Endothelial cell of umbilical vein (primary cell): ENCODE results near the gene NUDT14. TPM values are rescaled to one million over a fixed set of nuclear protein-coding genes. Genes with fewer than 3 reads are reported as not detected.

ENCODE experiments used
- BruUV-seq: library from RNA; stranded (reverse); fragments of 400-500 nt; replicated peaks from 2 replicates; lab custom pipeline; 2021; lab: Mats Ljungman, UMichigan
- CTCF ChIA-PET: fragments of 300-600, 350-600 bp; sonication (Branson Sonifier 250); formaldehyde crosslinking; loops from one replicate; lab custom pipeline; 2021; ENCODE audit warnings: antibody characterized with exemption, inconsistent platforms; lab: Charles Lee
- POLR2A ChIA-PET: fragments of 300-600, 350-600 bp; sonication (Branson Sonifier 250); formaldehyde crosslinking; loops from one replicate; lab custom pipeline; 2021; ENCODE audit warnings: antibody characterized with exemption, inconsistent platforms; lab: Charles Lee
- DNase-seq: peaks from one replicate; pipeline ENCODE4 v3.0.0-alpha.2; 2011; ENCODE audit warnings: low read depth, low spot score
- FAIRE-seq: peaks from 2 replicates; lab custom pipeline; 2011; peaks lifted over from hg19 to GRCh38; lab: Jason Lieb, UNC
- H2AFZ ChIP-seq: 2 replicates; pipeline ENCODE4 v1.6.0; 2012; ENCODE audit warnings: low read depth, low read length, control low read depth, inconsistent platforms
- H3K27ac ChIP-seq: 2 replicates; pipeline ENCODE4 v1.5.1; 2011; ENCODE audit warnings: low read depth, mild to moderate bottlenecking, control low read depth, low read length, moderate library complexity; ENCODE audit not compliant: insufficient read depth
- H3K27me3 ChIP-seq, 2 experiments: 2 replicates each; pipeline versions ENCODE4 v1.6.0 to v1.6.1; 2011; ENCODE audit warnings: low read length in 2 of 2, mixed read lengths in 1 of 2; ENCODE audit not compliant: control insufficient read depth in 2 of 2, insufficient read depth in 2 of 2
- H3K36me3 ChIP-seq, 2 experiments: 2 replicates in 1 of 2; 3 replicates in 1 of 2; pipeline ENCODE4 v1.5.1; 2011; ENCODE audit warnings: low read length in 2 of 2, mild to moderate bottlenecking in 1 of 2, moderate library complexity in 1 of 2; ENCODE audit not compliant: control insufficient read depth in 2 of 2, insufficient read depth in 2 of 2; ENCODE audit errors: extremely low read depth in 1 of 2
- H3K4me1 ChIP-seq: 3 replicates; pipeline ENCODE4 v1.5.1; 2011; ENCODE audit warnings: mild to moderate bottlenecking, low read length; ENCODE audit not compliant: control insufficient read depth, insufficient read depth; ENCODE audit errors: extremely low read depth
- H3K4me2 ChIP-seq: 2 replicates; pipeline ENCODE4 v1.6.1; 2011; ENCODE audit warnings: low read length, control low read depth, mixed read lengths; ENCODE audit not compliant: insufficient read depth
- H3K4me3 ChIP-seq, 3 experiments: fragments of 200-600 bp in 1 of 3; sonication (generic), shearing (Covaris generic) in 1 of 3; replicated peaks in 1 of 3; 2 replicates each; pipeline ENCODE4 v1.5.1; 2011 to 2016; ENCODE audit warnings: control low read depth in 3 of 3, low read length in 3 of 3, mild to moderate bottlenecking in 2 of 3, inconsistent platforms in 1 of 3, low read depth in 1 of 3, moderate library complexity in 1 of 3; ENCODE audit not compliant: insufficient read depth in 1 of 3
- H3K79me2 ChIP-seq: 2 replicates; pipeline ENCODE4 v1.6.0; 2012; ENCODE audit warnings: low read length, inconsistent platforms; ENCODE audit not compliant: control insufficient read depth, insufficient read depth
- H3K9ac ChIP-seq: replicated peaks from 2 replicates; pipeline ENCODE3; 2011; ENCODE audit warnings: low read length, control low read depth; ENCODE audit not compliant: insufficient read depth; ENCODE audit errors: extremely low read depth
- H3K9me1 ChIP-seq: replicated peaks from 3 replicates; pipeline ENCODE4 v1.6.0; 2011; ENCODE audit warnings: mild to moderate bottlenecking, low read length; ENCODE audit not compliant: control insufficient read depth, insufficient read depth; ENCODE audit errors: extremely low read depth
- H3K9me3 ChIP-seq: replicated peaks from 2 replicates; pipeline ENCODE4 v1.5.1; 2012; ENCODE audit warnings: low read length, inconsistent platforms; ENCODE audit not compliant: control insufficient read depth, insufficient read depth
- H4K20me1 ChIP-seq: replicated peaks from 2 replicates; pipeline ENCODE3; 2011; ENCODE audit warnings: mild to moderate bottlenecking, low read length; ENCODE audit not compliant: control insufficient read depth, insufficient read depth; ENCODE audit errors: extremely low read depth
- EZH2 ChIP-seq: IDR thresholded peaks from 2 replicates; pipeline ENCODE4 v1.6.1; 2012; ENCODE audit warnings: borderline replicate concordance, low read depth, mild to moderate bottlenecking, moderate library complexity, low read length, inconsistent platforms; ENCODE audit not compliant: severe bottlenecking
- FOS ChIP-seq: IDR thresholded peaks from 2 replicates; pipeline ENCODE4 v1.6.1; 2011; ENCODE audit warnings: mild to moderate bottlenecking, low read length, moderate library complexity, borderline replicate concordance; ENCODE audit not compliant: insufficient read depth
- GATA2 ChIP-seq: IDR thresholded peaks from 2 replicates; pipeline ENCODE4 v1.7.0; 2011; ENCODE audit warnings: low read depth, mild to moderate bottlenecking, moderate library complexity, mixed read lengths, low read length; ENCODE audit not compliant: insufficient read length, insufficient read depth
- JUN ChIP-seq: IDR thresholded peaks from 2 replicates; pipeline ENCODE4 v1.6.1; 2011; ENCODE audit warnings: borderline replicate concordance, low read depth; ENCODE audit not compliant: insufficient read length, insufficient read depth
- MYC ChIP-seq: IDR thresholded peaks from one replicate; pipeline ENCODE4 v1.6.1; 2011; ENCODE audit warnings: mild to moderate bottlenecking, low read depth, low read length
- POLR2A ChIP-seq: IDR thresholded peaks from 2 replicates; pipeline ENCODE4 v1.6.1; 2012; ENCODE audit warnings: low read depth, mild to moderate bottlenecking, control low read depth, low read length
- POLR2AphosphoS5 ChIP-seq: IDR thresholded peaks from 2 replicates; pipeline ENCODE4 v1.6.1; 2012; ENCODE audit warnings: low read depth, mild to moderate bottlenecking, control low read depth, low read length, moderate library complexity; ENCODE audit not compliant: insufficient read depth
- dilution Hi-C: fragments of 300-500 bp; cut with MboI; formaldehyde crosslinking; loops from one replicate; pipeline ENCODE4 v1.15.0; 2019; ENCODE audit warnings: low sequenced_read_pairs; ENCODE audit not compliant: extremely low pct_ligation_motif_present
- intact Hi-C: fragments of 100-400 bp; cut with micrococcal nuclease; formaldehyde crosslinking; loops from one replicate; pipeline ENCODE4 v1.10.0; 2022
- polyA plus RNA-seq, 4 experiments: library from polyadenylated mRNA; depleted of rRNA in 3 of 4; stranded (reverse) in 3 of 4; unstranded in 1 of 4; fragments of >200 nt; gene quantifications; 2 replicates each; pipeline versions ENCODE4 v1.2.1 to v1.2.3, GENCODE V29; 2011 to 2012; ENCODE audit warnings: missing spikeins in 1 of 4
- total RNA-seq: library from RNA; stranded (reverse); gene quantifications from 2 replicates; pipeline ENCODE4 v1.2.3, GENCODE V29; 2021
- TF ChIP-seq, protein P1 (sequence below): IDR thresholded peaks from 2 replicates; pipeline ENCODE4 v1.6.1; 2011; ENCODE audit not compliant: insufficient read depth, insufficient read length
- TF ChIP-seq, protein P2 (sequence below), 2 donors: IDR thresholded peaks; 1 replicate in 1 of 2; 2 replicates in 1 of 2; pipeline ENCODE4 v1.5.1; 2011; ENCODE audit warnings: low read length in 2 of 2, mild to moderate bottlenecking in 2 of 2, moderate library complexity in 2 of 2, control low read depth in 1 of 2, inconsistent platforms in 1 of 2, low read depth in 1 of 2; ENCODE audit not compliant: insufficient read depth in 1 of 2; ENCODE audit errors: extremely low read depth in 1 of 2

The NUDT14 gene
- total and polyA plus RNA-seq, 2 donors (not counting 3 experiments of a cell fraction or from before 2014, with no cell fraction given): 97.7 to 103 TPM

DNA sequence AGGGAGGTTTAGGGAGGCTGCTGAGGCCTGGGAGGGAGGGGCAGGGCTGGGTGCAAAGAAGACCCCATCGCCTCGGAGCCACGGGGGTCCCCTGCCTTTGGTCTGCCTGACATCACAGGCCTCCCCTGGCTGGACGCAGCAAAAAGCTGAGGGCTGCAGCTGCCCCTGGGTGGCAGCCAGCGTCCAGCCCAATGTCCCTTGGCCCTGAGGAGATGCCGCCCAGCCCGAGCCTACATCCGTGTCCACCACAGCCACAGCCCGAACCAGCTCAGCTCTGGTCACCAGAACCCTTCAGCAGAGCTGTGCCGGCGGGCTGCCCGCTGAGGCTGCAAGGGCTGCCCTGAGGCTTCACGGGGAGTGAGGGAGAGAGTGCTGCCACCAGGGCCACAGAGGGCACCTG lies 1.9 kb downstream of the NUDT14 start:
- H3K36me3 ChIP-seq: no peaks in the 10 kb centered on the region
- intact Hi-C loops: no loop called here

More for the DNA sequence above, 1.9 kb downstream of the NUDT14 start:
- Histone ChIP-seq H3K9me3 (no peaks in the 10 kb centered on the region), H3K4me3 (no peak overlapping the region), H3K27ac (no peak overlapping the region), H3K4me2 (no peak overlapping the region), H3K27me3 (no peaks in the 10 kb centered on the region), H3K79me2 (no peaks in the 10 kb centered on the region), H3K9ac (no peak overlapping the region), H4K20me1 (no peaks in the 10 kb centered on the region), H3K4me1 (peaks cover 36% of the 10 kb centered on the region), H3K9me1 (no peaks in the 10 kb centered on the region), H2AFZ (no peak overlapping the region)
- FAIRE-seq (no peak), DNase-seq (no peak)
- dilution Hi-C loops: no loop called here
- TF ChIP-seq MYC (no peak), FOS (no peak), GATA2 (no peak), POLR2AphosphoS5 (no peak), JUN (no peak), POLR2A (no peak), EZH2 (no peak)
- TF ChIP-seq, protein P1, sequence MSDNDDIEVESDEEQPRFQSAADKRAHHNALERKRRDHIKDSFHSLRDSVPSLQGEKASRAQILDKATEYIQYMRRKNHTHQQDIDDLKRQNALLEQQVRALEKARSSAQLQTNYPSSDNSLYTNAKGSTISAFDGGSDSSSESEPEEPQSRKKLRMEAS: no peak
- TF ChIP-seq, protein P2, sequence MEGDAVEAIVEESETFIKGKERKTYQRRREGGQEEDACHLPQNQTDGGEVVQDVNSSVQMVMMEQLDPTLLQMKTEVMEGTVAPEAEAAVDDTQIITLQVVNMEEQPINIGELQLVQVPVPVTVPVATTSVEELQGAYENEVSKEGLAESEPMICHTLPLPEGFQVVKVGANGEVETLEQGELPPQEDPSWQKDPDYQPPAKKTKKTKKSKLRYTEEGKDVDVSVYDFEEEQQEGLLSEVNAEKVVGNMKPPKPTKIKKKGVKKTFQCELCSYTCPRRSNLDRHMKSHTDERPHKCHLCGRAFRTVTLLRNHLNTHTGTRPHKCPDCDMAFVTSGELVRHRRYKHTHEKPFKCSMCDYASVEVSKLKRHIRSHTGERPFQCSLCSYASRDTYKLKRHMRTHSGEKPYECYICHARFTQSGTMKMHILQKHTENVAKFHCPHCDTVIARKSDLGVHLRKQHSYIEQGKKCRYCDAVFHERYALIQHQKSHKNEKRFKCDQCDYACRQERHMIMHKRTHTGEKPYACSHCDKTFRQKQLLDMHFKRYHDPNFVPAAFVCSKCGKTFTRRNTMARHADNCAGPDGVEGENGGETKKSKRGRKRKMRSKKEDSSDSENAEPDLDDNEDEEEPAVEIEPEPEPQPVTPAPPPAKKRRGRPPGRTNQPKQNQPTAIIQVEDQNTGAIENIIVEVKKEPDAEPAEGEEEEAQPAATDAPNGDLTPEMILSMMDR (IDR thresholded peaks at IDR 0.05; ENCODE audit: extremely low read depth in 1 of 2, insufficient read depth in 1 of 2, low read depth in 1 of 2, low read length in 2 of 2): no peak
- ChIA-PET CTCF (interaction anchor here (1.3 kb wide), 1 partner anchor 13 kb away, joined by 3 read pairs; no protein-coding TSS in a partner anchor), POLR2A (no interaction called here)
- no TSS peak for BruUV-seq
